H1 (cell line): ENCODE measurements around the gene RASAL1. TPM values are rescaled to one million over a fixed set of nuclear protein-coding genes. Genes with fewer than 3 reads are reported as not detected.

Experiments used
- CTCF ChIA-PET: fragments of 300-600 bp; sonication (Branson Sonifier 250); formaldehyde crosslinking; loops from one replicate; lab custom pipeline; 2021; ENCODE audit not compliant: partially characterized antibody; lab: Charles Lee
- POLR2A ChIA-PET: fragments of 300-600 bp; sonication (Branson Sonifier 250); formaldehyde crosslinking; loops from one replicate; lab custom pipeline; 2021; ENCODE audit warnings: inconsistent platforms; ENCODE audit not compliant: partially characterized antibody; lab: Charles Lee
- DNase-seq, 2 experiments: peaks; one replicate each; pipeline versions ENCODE4 v3.0.0 to v3.0.0-alpha.2; 2010 to 2022; ENCODE audit warnings: low spot score in 2 of 2, low read depth in 1 of 2, mixed read lengths in 1 of 2
- FAIRE-seq: peaks from 2 replicates; lab custom pipeline; 2011; peaks lifted over from hg19 to GRCh38; lab: Jason Lieb, UNC
- H2AFZ ChIP-seq: 2 replicates; pipeline ENCODE4 v1.8.1; 2012; ENCODE audit warnings: low read length, inconsistent platforms
- H2AK5ac ChIP-seq: 2 replicates; pipeline ENCODE4 v1.6.1; 2013; ENCODE audit warnings: low read depth, low read length
- H2BK120ac ChIP-seq: replicated peaks from 2 replicates; pipeline ENCODE3; 2013; ENCODE audit warnings: low read depth, low read length, inconsistent platforms
- H2BK12ac ChIP-seq: 2 replicates; pipeline ENCODE4 v1.6.1; 2013; ENCODE audit warnings: low read depth, low read length
- H2BK15ac ChIP-seq: 2 replicates; pipeline ENCODE4 v1.6.1; 2013; ENCODE audit warnings: low read length
- H2BK20ac ChIP-seq: 2 replicates; pipeline ENCODE4 v1.6.1; 2013; ENCODE audit warnings: low read length
- H2BK5ac ChIP-seq: 2 replicates; pipeline ENCODE4 v1.6.1; 2013; ENCODE audit warnings: low read depth, low read length
- H3K14ac ChIP-seq: 2 replicates; pipeline ENCODE4 v1.6.1; 2013; ENCODE audit warnings: inconsistent platforms; ENCODE audit not compliant: insufficient read length
- H3K18ac ChIP-seq: 2 replicates; pipeline ENCODE4 v1.6.1; 2013; ENCODE audit warnings: low read length; ENCODE audit errors: extremely low read depth
- H3K23ac ChIP-seq: 2 replicates; pipeline ENCODE4 v1.6.1; 2013; ENCODE audit warnings: inconsistent platforms; ENCODE audit not compliant: insufficient read length
- H3K23me2 ChIP-seq: 2 replicates; pipeline ENCODE4 v1.6.1; 2013; ENCODE audit warnings: low read depth, low read length
- H3K27ac ChIP-seq: 2 replicates; pipeline ENCODE4 v1.6.1; 2011; ENCODE audit warnings: low read depth, low read length, inconsistent platforms
- H3K27me3 ChIP-seq, 4 experiments: replicated peaks in 1 of 4; 1 replicate in 1 of 4; 2 replicates in 3 of 4; pipeline versions ENCODE4 v1.6.1 to v1.8.1; 2011 to 2013; ENCODE audit warnings: low read length in 3 of 4, mild to moderate bottlenecking in 3 of 4, inconsistent platforms in 2 of 4, mixed read lengths in 2 of 4, moderate library complexity in 1 of 4; ENCODE audit not compliant: control insufficient read depth in 3 of 4, insufficient read depth in 3 of 4; ENCODE audit errors: extremely low read depth in 1 of 4
- H3K36me3 ChIP-seq, 4 experiments: 2 replicates each; pipeline versions ENCODE4 v1.6.1 to v1.8.1; 2011 to 2013; ENCODE audit warnings: mild to moderate bottlenecking in 4 of 4, low read length in 3 of 4, moderate library complexity in 2 of 4, control low read depth in 1 of 4, inconsistent platforms in 1 of 4; ENCODE audit not compliant: insufficient read depth in 4 of 4, control insufficient read depth in 2 of 4
- H3K4ac ChIP-seq: replicated peaks from 2 replicates; pipeline ENCODE3; 2013; ENCODE audit warnings: low read length, low read depth, mixed read lengths, inconsistent platforms; ENCODE audit not compliant: insufficient read length
- H3K4me1 ChIP-seq, 4 experiments: replicated peaks in 1 of 4; 1 replicate in 1 of 4; 2 replicates in 3 of 4; pipeline versions ENCODE4 v1.6.1 to v1.8.1; 2011 to 2013; ENCODE audit warnings: low read length in 3 of 4, inconsistent platforms in 2 of 4, mixed read lengths in 1 of 4; ENCODE audit not compliant: insufficient read depth in 4 of 4, control insufficient read depth in 3 of 4
- H3K4me2 ChIP-seq, 2 experiments: 2 replicates each; pipeline versions ENCODE4 v1.6.1 to v1.8.1; 2011 to 2013; ENCODE audit warnings: low read depth in 2 of 2, low read length in 2 of 2, control low read depth in 1 of 2, inconsistent platforms in 1 of 2, mild to moderate bottlenecking in 1 of 2; ENCODE audit not compliant: insufficient read depth in 1 of 2
- H3K4me3 ChIP-seq, 4 experiments: fragments of 200-600, 300-600 bp in 1 of 4; sonication (generic), shearing (Covaris generic), sonication (Bioruptor Twin) in 1 of 4; 2 replicates each; pipeline versions ENCODE4 v1.5.1 to v1.8.1; 2011 to 2016; ENCODE audit warnings: low read length in 4 of 4, low read depth in 3 of 4, control low read depth in 2 of 4, inconsistent platforms in 2 of 4, mild to moderate bottlenecking in 2 of 4, mixed read lengths in 1 of 4, moderate library complexity in 1 of 4; ENCODE audit not compliant: insufficient read depth in 2 of 4; ENCODE audit errors: extremely low read depth in 1 of 4
- H3K56ac ChIP-seq: replicated peaks from 2 replicates; pipeline ENCODE3; 2013; ENCODE audit warnings: low read depth, mild to moderate bottlenecking, mixed read lengths, low read length, inconsistent platforms; ENCODE audit not compliant: insufficient read length
- H3K79me1 ChIP-seq: 2 replicates; pipeline ENCODE4 v1.6.1; 2013; ENCODE audit warnings: low read depth, low read length, control low read depth
- H3K79me2 ChIP-seq, 2 experiments: 2 replicates each; pipeline versions ENCODE4 v1.6.1 to v1.8.1; 2012 to 2013; ENCODE audit warnings: low read length in 2 of 2, mild to moderate bottlenecking in 2 of 2, inconsistent platforms in 1 of 2; ENCODE audit not compliant: insufficient read depth in 2 of 2, control insufficient read depth in 1 of 2
- H3K9ac ChIP-seq, 4 experiments: replicated peaks in 1 of 4; 1 replicate in 1 of 4; 2 replicates in 3 of 4; pipeline versions ENCODE4 v1.6.1 to v1.8.1; 2011 to 2013; ENCODE audit warnings: low read depth in 3 of 4, low read length in 3 of 4, control low read depth in 2 of 4, mild to moderate bottlenecking in 2 of 4, moderate library complexity in 2 of 4, inconsistent platforms in 1 of 4; ENCODE audit errors: extremely low read depth in 1 of 4
- H3K9me3 ChIP-seq, 2 experiments: 2 replicates each; pipeline versions ENCODE4 v1.6.1 to v1.8.1; 2012 to 2013; ENCODE audit warnings: mild to moderate bottlenecking in 2 of 2, moderate library complexity in 2 of 2, control low read depth in 1 of 2, inconsistent platforms in 1 of 2, low read depth in 1 of 2, low read length in 1 of 2, mixed read lengths in 1 of 2; ENCODE audit not compliant: insufficient read depth in 2 of 2
- H4K20me1 ChIP-seq, 2 experiments: replicated peaks in 1 of 2; 2 replicates each; pipeline versions ENCODE3 to v1.8.1; 2011 to 2013; ENCODE audit warnings: inconsistent platforms in 2 of 2, low read length in 2 of 2, mild to moderate bottlenecking in 1 of 2; ENCODE audit not compliant: insufficient read depth in 2 of 2, control insufficient read depth in 1 of 2
- H4K5ac ChIP-seq: 2 replicates; pipeline ENCODE4 v1.6.1; 2013; ENCODE audit warnings: low read length, low read depth, mixed read lengths, inconsistent platforms; ENCODE audit not compliant: insufficient read length
- H4K8ac ChIP-seq: 2 replicates; pipeline ENCODE4 v1.8.0; 2013; ENCODE audit warnings: mild to moderate bottlenecking, moderate library complexity, low read length, inconsistent platforms; ENCODE audit not compliant: insufficient read depth; ENCODE audit errors: extremely low read depth
- H4K91ac ChIP-seq: replicated peaks from 2 replicates; pipeline ENCODE3; 2013; ENCODE audit warnings: low read length, mixed read lengths, inconsistent platforms; ENCODE audit not compliant: insufficient read length
- BACH1 ChIP-seq: IDR thresholded peaks from 2 replicates; pipeline ENCODE4 v1.6.1; 2012; ENCODE audit warnings: low read length, improper control_type of control experiment
- MAFK ChIP-seq: IDR thresholded peaks from 2 replicates; pipeline ENCODE4 v1.6.1; 2012; ENCODE audit warnings: low read depth, mild to moderate bottlenecking, improper control_type of control experiment, low read length
- USF2 ChIP-seq: IDR thresholded peaks from 2 replicates; pipeline ENCODE4 v1.6.1; 2011; ENCODE audit warnings: low read length, improper control_type of control experiment
- WGBS, 2 experiments: shearing (Covaris generic) in 1 of 2; methylation state at CpG; one replicate each; pipeline versions ENCODE4 v1.1.6 to v1.1.7; 2013 to 2015; ENCODE audit warnings: low lambda C conversion rate in 2 of 2, mixed read lengths in 2 of 2, inconsistent platforms in 1 of 2, low coverage in 1 of 2, missing lambda C conversion rate in 1 of 2; ENCODE audit not compliant: insufficient replicate concordance in 2 of 2, insufficient coverage in 1 of 2, insufficient read length in 1 of 2; ENCODE audit errors: extremely low coverage in 1 of 2, missing lambda C conversion rate in 1 of 2; 5-methylcytosine and 5-hydroxymethylcytosine counted together
- polyA plus RNA-seq, 7 experiments: library from polyadenylated mRNA; depleted of rRNA in 3 of 7; stranded (reverse) in 5 of 7; unstranded in 2 of 7; fragments of >200 nt in 5 of 7; fragments of 200-250 nt in 2 of 7; gene quantifications; 1 replicate in 5 of 7; 2 replicates in 1 of 7; 4 replicates in 1 of 7; pipeline versions ENCODE4 v1.2.1 to v1.2.3, GENCODE V29; 2011 to 2013; ENCODE audit warnings: missing spikeins in 2 of 7, mixed read lengths in 2 of 7
- total RNA-seq: library from RNA; stranded (reverse); fragmentation: NEBNext Ultra II Directional; extraction: Animal tissue kit (Norgen Biotek cat#: 25700); gene quantifications from 2 replicates; pipeline ENCODE4 v1.2.1, GENCODE V29; 2021

Gene RASAL1
- total and polyA plus RNA-seq, 2 of the 8 experiments (the other 6 are each of a cell fraction or from before 2014, with no cell fraction given) = 3.7 to 5.0 TPM

GRCh38 chr12:113134521-113134951, 1.0 kb downstream of the RASAL1 start:
- H3K27me3 ChIP-seq = peaks cover 0 to 13% (median 6%) of the 10 kb centered on the region in 4 experiments; a peak in 5 of 7 replicates
- H4K91ac ChIP-seq = no peak overlapping the region
- H2BK20ac ChIP-seq = no peak overlapping the region
- no peak overlapping the region for H4K8ac ChIP-seq
- H3K4ac ChIP-seq = no peak overlapping the region
- H3K4me2 ChIP-seq = peak overlapping the region; percentile 75 to 84
- peaks cover 0 to 13% (median 10%) of the 10 kb centered on the region in 4 experiments; a peak in 6 of 7 replicates for H3K4me1 ChIP-seq
- no peaks in the 10 kb centered on the region for H3K36me3 ChIP-seq
- TF ChIP-seq BACH1 (peak; percentile 80), MAFK (peak; percentile 75; the same call in 1 of the 2 replicates), USF2 (no peak)
- H2BK12ac ChIP-seq = no peak overlapping the region
- no peak overlapping the region for H3K27ac ChIP-seq
- H2BK15ac ChIP-seq = no peak overlapping the region
- peaks cover 0 to 4% of the 10 kb centered on the region in 2 experiments for H4K20me1 ChIP-seq
- no peak for FAIRE-seq
- 73% methylated on average over 5 of the region's 6 CpGs; no CpG with 5 or more reads in 1 of the 2 experiments for WGBS, 2 experiments
- H3K56ac ChIP-seq = no peak overlapping the region
- no peak overlapping the region for H3K9ac ChIP-seq
- no peak overlapping the region for H3K23ac ChIP-seq
- H3K79me2 ChIP-seq = no peaks in the 10 kb centered on the region
- H2AK5ac ChIP-seq = no peak overlapping the region
- H2BK120ac ChIP-seq = no peak overlapping the region
- H2AFZ ChIP-seq = no peak overlapping the region
- H3K23me2 ChIP-seq = peaks cover 12% of the 10 kb centered on the region; the same call in 1 of the 2 replicates
- ChIA-PET CTCF (interaction anchor here (0.7 to 7.8 kb wide), 23 partner anchors 8 to 142 kb away, joined by 3 to 67 read pairs (median 7); partner anchors contain the start of gene CFAP73), POLR2A (interaction anchor here (1.2 to 5.9 kb wide), 7 partner anchors 11 to 87 kb away, joined by 3 to 35 read pairs (median 4); no protein-coding TSS in a partner anchor)
- no peak overlapping the region for H3K14ac ChIP-seq
- peak overlapping the region; percentile 39 to 62 (median 44); a peak in 5 of 8 replicates for H3K4me3 ChIP-seq
- no peaks in the 10 kb centered on the region for H3K9me3 ChIP-seq
- H2BK5ac ChIP-seq = no peak overlapping the region
- H3K18ac ChIP-seq = no peak overlapping the region
- H3K79me1 ChIP-seq = no peaks in the 10 kb centered on the region
- DNase-seq = no peak
- H4K5ac ChIP-seq = no peak overlapping the region
